Measurements from ENCODE around the gene SLC12A7.
A peak's percentile ranks its signal among the peaks of the same experiment; 100 is the strongest.

Gene SLC12A7

DNA sequence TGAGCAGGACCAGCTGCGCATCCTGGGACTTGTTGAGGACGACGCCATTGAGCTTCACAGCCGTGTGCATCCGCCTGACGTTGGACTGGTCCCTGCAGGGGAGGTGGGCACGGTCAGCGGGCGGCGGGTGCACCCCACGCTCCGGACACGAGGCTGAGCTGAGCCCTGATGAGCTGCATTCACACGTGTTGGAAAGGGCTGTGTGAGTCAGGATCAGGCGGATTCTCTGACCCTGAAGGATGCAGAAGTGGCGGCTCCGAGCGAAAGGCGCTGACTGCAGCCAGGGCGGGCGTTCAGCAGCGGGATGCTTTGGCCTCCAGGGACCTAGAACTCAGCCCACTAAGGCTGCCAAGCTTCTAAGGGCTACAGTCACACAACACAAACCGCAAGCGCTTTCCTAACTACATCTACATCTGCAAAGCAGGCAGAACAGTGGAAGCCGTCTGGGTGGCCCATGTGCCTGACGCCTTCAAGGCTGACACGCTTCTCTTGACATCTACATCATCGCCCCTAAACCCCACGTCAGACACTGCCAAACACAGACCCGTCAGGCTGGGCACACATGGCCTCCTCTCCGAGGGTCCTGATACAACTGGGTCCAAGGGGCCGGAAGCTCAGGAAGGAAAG is 58.4 kb downstream of the SLC12A7 start:
- Mint-ChIP-seq H3K4me3 (no peak overlapping the region), H3K27ac (ENCODE audit: low read depth) (no peak overlapping the region), H3K9me3 (peaks cover under 1% of the 10 kb centered on the region), H3K36me3 (ENCODE audit: insufficient read depth) (peaks cover 2% of the 10 kb centered on the region), H3K4me1 (no peaks in the 10 kb centered on the region), H3K27me3 (no peaks in the 10 kb centered on the region)
- no peak for ATAC-seq (replicated peaks; ENCODE audit: extremely low read depth, poor library complexity, severe bottlenecking)
- DNase-seq (ENCODE audit: low spot score in 2 of 2) = no peak

DNA sequence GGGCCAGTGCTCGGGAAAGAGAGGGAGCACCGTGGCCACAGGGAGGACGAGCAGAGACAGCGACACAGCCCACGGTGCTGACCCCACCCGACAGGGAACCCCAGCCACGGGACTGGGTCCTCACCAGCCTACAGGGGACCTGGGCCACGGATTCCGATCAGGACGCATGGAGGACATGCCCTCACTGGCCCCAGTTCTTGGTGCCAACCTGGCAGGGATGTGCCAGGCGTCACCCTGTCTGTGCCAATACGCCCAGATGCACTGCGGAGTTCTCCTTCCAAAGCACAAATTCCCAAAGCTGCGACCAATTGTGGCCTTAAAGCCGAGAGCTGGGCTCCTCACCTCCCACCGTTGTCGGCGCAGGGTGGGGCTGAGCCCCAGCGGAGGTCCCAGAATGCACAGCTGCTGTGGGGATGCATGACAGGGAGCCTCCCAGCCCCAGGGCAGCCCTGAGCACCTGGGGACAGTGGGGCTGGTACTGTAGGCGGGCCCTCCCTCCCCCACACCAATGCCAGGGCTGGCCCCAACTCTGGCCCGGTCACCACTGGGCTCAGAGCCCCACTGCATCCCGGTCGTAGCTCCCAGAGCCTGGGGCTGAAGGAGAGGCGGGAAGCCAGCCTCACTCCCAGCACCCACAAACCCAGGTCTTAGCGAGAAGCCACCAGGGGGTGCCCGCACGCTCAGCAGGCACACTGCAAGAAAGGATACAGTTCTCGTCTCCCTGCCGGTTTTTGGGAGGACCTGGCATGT is 59.0 kb downstream of the SLC12A7 start:
- Mint-ChIP-seq H3K27me3 (no peaks in the 10 kb centered on the region), H3K36me3 (ENCODE audit: insufficient read depth) (peaks cover 2% of the 10 kb centered on the region), H3K27ac (ENCODE audit: low read depth) (no peak overlapping the region), H3K4me3 (no peak overlapping the region), H3K9me3 (peaks cover 7% of the 10 kb centered on the region), H3K4me1 (no peaks in the 10 kb centered on the region)
- ATAC-seq (replicated peaks; ENCODE audit: extremely low read depth, poor library complexity, severe bottlenecking) (no peak), DNase-seq (ENCODE audit: low spot score in 2 of 2) (no peak)

DNA sequence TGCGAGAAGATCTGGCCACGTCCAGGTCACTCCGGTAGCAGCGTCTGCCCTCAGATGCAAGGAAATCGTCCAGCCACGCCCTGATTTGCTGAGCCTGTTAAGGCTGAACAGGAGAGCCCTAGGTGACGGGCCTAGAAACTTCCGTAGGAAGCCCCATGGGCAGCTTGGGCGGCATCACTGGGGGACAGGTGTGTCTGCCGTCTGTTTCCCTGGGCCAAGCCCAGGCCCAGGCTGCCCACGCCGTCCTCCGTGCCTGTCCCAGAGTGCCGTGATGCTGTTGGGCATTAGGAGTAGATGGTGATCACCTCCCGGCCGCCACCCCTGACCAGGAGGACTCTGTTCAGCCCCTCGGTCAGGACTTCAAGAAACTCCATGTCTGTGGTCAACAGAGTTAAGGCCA is 59.8 kb downstream of the SLC12A7 start:
- no peak overlapping the region for H3K27ac Mint-ChIP-seq (ENCODE audit: low read depth)
- peaks cover 6% of the 10 kb centered on the region for H3K4me1 Mint-ChIP-seq
- ATAC-seq (replicated peaks; ENCODE audit: extremely low read depth, poor library complexity, severe bottlenecking) (no peak), DNase-seq (ENCODE audit: low spot score in 2 of 2) (no peak)
- peaks cover 15% of the 10 kb centered on the region for H3K9me3 Mint-ChIP-seq
- H3K27me3 Mint-ChIP-seq = no peaks in the 10 kb centered on the region
- H3K4me3 Mint-ChIP-seq = no peak overlapping the region
- H3K36me3 Mint-ChIP-seq (ENCODE audit: insufficient read depth) = peaks cover 4% of the 10 kb centered on the region

DNA sequence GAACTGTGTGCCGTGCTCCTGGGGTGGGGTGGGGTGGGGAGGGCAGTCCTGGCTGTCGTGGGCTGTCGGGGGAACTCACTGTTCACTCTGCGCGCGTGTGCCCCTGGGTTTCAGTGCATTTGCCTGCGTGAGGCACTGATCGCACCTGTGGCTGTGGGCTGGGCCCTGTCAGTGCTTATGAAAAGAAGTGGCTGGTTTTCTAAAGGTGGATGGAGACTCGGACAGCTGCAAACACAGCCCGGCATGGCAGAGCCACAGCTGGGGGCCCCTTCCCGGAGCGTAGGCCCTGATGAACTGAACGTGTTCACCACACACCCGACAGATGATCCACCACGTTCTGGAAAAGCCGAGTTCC is 60.5 kb downstream of the SLC12A7 start:
- H3K9me3 Mint-ChIP-seq = peaks cover 22% of the 10 kb centered on the region
- H3K36me3 Mint-ChIP-seq (ENCODE audit: insufficient read depth) = peaks cover 5% of the 10 kb centered on the region
- H3K27me3 Mint-ChIP-seq = no peaks in the 10 kb centered on the region
- H3K4me3 Mint-ChIP-seq = no peak overlapping the region
- peaks cover 11% of the 10 kb centered on the region for H3K4me1 Mint-ChIP-seq
- DNase-seq (ENCODE audit: low spot score in 2 of 2) (no peak), ATAC-seq (replicated peaks; ENCODE audit: extremely low read depth, poor library complexity, severe bottlenecking) (no peak)
- no peak overlapping the region for H3K27ac Mint-ChIP-seq (ENCODE audit: low read depth)

DNA sequence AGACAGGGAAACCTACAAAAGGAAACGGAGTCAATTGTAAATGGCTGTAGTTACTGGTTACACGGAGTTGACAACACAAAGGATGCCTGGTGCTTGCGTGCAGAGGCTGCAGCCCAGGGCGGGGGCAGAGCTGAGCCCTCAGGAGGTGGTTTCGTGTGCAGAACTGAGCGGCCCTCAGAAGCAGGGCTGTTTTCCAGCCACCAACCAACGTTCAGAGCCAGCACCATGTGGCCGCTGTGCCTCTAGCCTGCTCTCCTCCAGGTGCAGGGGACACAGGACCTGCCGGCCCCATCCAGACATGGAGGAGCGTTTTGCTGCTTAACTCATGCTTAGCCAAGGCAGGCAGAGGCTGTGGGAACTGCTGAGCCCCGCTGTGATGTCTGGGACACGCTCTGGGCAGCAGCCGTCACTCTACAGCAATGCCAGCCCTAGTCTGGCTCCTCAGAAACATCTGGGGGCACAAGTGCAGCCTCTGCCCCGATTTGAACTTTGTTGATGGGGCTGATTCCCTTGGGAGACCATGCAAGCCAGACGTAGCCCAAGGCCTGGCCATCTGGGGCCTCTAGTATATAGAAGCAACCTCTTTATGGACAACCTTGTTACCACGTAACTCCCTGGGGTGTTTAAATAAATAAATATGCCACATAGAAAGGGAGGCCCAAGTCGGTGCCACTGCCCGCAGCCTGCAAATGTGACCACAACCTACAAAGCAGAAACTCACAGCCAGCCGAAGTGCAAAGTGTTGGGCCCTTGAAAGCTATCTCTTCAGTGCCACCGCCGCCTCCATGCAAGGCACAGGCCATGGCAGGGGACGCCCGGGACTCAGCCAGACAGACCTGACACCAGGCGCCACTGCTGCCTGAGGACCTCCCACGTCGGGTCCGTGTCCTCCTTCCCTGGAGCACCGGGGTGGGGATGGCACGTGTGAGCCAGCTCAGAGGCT is 61.2 kb downstream of the SLC12A7 start:
- no peak for DNase-seq (ENCODE audit: low spot score in 2 of 2)
- H3K36me3 Mint-ChIP-seq (ENCODE audit: insufficient read depth) = peaks cover 8% of the 10 kb centered on the region
- peaks cover 12% of the 10 kb centered on the region for H3K4me1 Mint-ChIP-seq
- no peak for ATAC-seq (replicated peaks; ENCODE audit: extremely low read depth, poor library complexity, severe bottlenecking)
- no peak overlapping the region for H3K4me3 Mint-ChIP-seq
- no peak overlapping the region for H3K27ac Mint-ChIP-seq (ENCODE audit: low read depth)
- peaks cover 29% of the 10 kb centered on the region for H3K9me3 Mint-ChIP-seq
- H3K27me3 Mint-ChIP-seq = no peaks in the 10 kb centered on the region

DNA sequence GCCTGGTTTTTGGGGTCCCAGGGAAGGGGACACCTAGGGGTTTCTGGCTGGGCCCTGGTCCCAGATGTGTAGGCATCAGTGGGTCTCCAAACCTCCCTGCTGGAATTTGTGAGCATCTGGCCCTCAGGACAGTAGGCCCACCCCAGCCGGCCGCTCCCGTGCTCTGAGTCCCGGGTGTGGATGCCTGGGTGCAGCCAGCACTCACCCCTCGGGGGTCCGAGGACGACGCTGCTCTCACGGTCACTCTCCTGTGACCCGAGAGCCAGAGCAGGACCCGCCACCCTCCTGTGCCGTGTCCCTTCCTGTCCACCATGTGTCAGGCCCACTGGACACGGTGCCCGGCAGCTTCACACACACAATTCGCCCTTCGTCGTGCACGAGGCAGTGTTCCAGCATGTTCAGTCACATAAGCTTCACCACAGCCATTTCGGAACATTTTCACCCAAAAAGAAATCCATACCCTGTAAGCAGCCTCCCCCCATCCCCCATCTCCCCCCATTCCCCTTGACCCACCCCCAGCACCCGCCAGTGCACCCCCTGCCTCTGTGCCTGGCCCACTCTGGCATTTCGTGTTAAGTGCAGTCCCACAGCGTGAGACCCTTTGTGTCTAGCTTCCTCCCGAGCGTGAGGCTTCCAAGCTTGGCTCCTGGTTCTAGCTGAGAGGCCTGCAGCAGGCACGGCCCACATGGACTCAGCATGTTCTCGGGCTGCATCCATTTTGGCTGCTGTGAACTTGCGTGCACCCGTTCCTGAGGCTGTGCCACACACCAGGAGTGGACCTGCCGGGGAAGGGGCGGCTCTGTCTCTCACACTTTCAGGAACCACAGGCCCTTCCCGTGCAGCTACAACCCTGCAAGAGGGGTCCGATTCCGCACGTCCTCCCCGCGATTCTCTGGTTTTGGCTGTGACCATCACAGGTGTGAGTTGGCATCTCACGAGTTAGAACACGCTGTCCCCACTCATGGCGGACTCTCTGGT is 62.7 kb downstream of the SLC12A7 start:
- Mint-ChIP-seq H3K4me1 (peaks cover 24% of the 10 kb centered on the region), H3K36me3 (ENCODE audit: insufficient read depth) (peaks cover 9% of the 10 kb centered on the region), H3K27me3 (no peaks in the 10 kb centered on the region), H3K27ac (ENCODE audit: low read depth) (no peak overlapping the region), H3K9me3 (peaks cover 44% of the 10 kb centered on the region), H3K4me3 (no peak overlapping the region)
- ATAC-seq (replicated peaks; ENCODE audit: extremely low read depth, poor library complexity, severe bottlenecking) (no peak), DNase-seq (ENCODE audit: low spot score in 2 of 2) (no peak)

DNA sequence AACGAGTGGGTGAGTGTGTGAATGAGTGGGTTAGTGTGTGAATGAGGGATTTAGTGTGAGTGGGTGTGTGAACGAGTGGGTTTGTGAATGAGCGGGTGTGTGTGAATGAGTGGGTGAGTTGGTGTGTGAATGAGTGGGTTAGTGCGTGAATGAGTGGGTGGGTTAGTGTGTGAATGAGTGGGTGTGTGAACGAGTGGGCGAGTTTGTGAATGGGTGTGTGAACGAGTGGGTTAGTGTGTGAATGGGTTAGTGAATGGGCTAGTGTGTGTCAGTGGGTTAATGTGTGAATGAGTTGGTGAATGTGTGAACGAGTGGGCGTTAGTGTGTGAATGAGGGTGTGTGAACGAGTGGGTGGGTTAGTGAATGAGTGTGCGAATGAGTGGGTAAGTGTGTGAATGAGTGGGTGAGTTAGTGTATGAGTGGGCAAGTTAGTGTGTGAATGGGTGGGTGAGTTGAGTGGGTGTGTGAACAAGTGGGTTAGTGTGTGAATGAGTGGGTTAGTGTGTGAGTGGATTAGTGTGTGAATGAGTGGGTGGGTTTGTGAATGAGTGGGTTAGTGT is 63.6 kb downstream of the SLC12A7 start:
- Mint-ChIP-seq H3K9me3 (peaks cover 53% of the 10 kb centered on the region), H3K36me3 (ENCODE audit: insufficient read depth) (peaks cover 13% of the 10 kb centered on the region), H3K27ac (ENCODE audit: low read depth) (no peak overlapping the region), H3K4me1 (peaks cover 29% of the 10 kb centered on the region), H3K27me3 (no peaks in the 10 kb centered on the region), H3K4me3 (no peak overlapping the region)
- ATAC-seq (replicated peaks; ENCODE audit: extremely low read depth, poor library complexity, severe bottlenecking) = no peak
- no peak for DNase-seq (ENCODE audit: low spot score in 2 of 2)

DNA sequence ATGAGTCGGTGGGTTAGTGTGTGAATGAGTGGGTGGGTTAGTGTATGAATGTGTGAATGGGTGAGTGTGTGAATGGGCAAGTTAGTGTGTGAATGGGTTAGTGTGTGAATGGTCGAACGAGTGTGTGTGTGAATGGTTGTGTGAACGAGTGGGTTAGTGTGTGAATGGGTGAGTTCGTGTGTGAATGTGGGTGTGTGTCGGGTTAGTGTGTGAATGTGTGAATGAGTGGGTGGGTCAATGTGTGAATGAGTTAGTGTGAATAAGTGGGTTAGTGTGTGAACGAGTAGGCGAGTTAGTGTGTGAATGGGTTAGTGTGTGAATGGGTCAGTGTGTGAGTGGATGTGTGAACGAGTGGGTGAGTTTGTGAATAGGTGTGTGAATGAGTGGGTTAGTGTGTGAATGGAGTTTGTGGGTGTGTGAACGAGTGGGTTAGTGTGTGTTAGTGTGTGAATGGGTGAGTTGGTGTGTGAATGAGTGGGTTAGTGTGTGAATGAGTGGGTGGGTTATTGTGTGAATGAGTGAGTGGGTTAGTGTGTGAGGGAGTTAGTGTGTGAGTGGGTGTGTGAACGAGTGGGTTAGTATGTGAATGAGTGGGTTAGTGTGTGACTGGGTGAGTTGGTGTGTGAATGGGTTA is 64.4 kb downstream of the SLC12A7 start:
- DNase-seq (ENCODE audit: low spot score in 2 of 2) (no peak), ATAC-seq (replicated peaks; ENCODE audit: extremely low read depth, poor library complexity, severe bottlenecking) (no peak)
- Mint-ChIP-seq H3K4me3 (no peak overlapping the region), H3K9me3 (peaks cover 61% of the 10 kb centered on the region), H3K4me1 (peaks cover 29% of the 10 kb centered on the region), H3K27ac (ENCODE audit: low read depth) (peak overlapping the region; percentile 0), H3K36me3 (ENCODE audit: insufficient read depth) (peaks cover 14% of the 10 kb centered on the region), H3K27me3 (no peaks in the 10 kb centered on the region)

DNA sequence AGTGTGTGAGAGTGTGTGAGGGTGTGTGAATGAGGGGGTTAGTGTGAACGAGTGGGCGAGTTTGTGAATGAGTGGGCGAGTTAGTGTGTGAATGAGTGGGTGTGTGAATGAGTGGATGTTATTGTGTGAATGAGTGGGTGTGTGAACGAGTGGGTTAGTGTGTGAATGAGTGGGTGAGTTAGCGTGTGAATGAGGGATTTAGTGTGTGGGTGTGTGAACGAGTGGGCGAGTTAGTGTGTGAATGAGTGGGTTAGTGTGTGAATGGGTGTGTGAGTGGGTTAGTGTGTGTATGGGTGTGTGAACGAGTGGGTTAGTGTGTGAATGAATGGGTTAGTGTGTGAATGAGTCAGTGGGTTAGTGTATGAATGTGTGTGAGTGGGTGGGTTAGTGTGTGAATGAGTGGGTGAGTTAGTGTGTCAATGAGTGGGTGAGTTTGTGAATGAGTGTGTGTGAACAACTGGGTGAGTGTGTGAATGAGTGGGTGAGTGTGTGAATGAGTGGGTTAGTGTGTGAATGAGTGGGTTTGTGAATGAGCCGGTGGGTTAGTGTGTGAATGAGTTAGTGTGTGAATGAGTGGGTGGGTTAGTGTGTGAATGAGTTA is 65.8 kb downstream of the SLC12A7 start:
- no peaks in the 10 kb centered on the region for H3K27me3 Mint-ChIP-seq
- H3K9me3 Mint-ChIP-seq = peaks cover 72% of the 10 kb centered on the region
- no peak overlapping the region for H3K27ac Mint-ChIP-seq (ENCODE audit: low read depth)
- ATAC-seq (replicated peaks; ENCODE audit: extremely low read depth, poor library complexity, severe bottlenecking) = no peak
- DNase-seq (ENCODE audit: low spot score in 2 of 2) = no peak
- peaks cover 29% of the 10 kb centered on the region for H3K4me1 Mint-ChIP-seq
- peaks cover 14% of the 10 kb centered on the region for H3K36me3 Mint-ChIP-seq (ENCODE audit: insufficient read depth)
- H3K4me3 Mint-ChIP-seq = no peak overlapping the region

DNA sequence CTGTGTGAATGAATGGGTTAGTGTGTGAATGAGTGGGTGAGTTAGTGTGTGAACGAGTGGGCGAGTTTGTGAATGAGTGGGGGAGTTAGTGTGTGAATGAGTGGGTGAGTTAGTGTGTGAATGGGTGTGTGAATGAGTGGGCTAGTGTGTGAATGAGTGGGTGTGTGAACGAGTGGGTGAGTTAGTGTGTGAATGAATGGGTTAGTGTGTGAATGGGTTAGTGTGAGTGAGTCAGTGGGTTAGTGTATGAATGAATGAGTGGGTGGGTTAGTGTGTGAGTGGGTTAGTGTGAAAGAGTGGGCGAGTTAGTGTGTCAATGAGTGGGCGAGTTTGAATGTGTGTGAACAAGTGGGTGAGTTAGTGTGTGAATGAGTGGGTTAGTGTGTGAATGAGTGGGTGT is 67.7 kb downstream of the SLC12A7 start:
- no peaks in the 10 kb centered on the region for H3K27me3 Mint-ChIP-seq
- H3K36me3 Mint-ChIP-seq (ENCODE audit: insufficient read depth) = peaks cover 13% of the 10 kb centered on the region
- H3K4me1 Mint-ChIP-seq = peaks cover 29% of the 10 kb centered on the region
- DNase-seq (ENCODE audit: low spot score in 2 of 2) = no peak
- no peak overlapping the region for H3K4me3 Mint-ChIP-seq
- ATAC-seq (replicated peaks; ENCODE audit: extremely low read depth, poor library complexity, severe bottlenecking) = no peak
- H3K9me3 Mint-ChIP-seq = peaks cover 72% of the 10 kb centered on the region
- H3K27ac Mint-ChIP-seq (ENCODE audit: low read depth) = peak overlapping the region; percentile 0

DNA sequence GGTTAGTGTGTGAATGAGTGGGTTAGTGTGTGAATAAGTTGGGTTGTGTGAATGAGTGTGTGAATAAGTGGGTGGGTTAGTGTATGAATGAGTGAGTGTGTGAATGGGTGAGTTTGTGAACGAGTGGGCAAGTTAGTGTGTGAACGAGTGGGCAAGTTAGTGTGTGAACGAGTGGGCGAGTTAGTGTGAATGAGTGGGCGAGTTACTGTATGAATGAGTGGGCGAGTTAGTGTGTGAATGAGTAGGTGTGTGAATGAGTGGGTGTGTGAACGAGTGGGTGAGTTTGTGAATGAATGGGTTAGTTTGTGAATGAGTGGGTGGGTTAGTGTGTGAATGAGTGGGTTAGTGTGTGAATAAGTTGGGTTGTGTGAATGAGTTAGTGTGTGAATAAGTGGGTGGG is 68.5 kb downstream of the SLC12A7 start:
- Mint-ChIP-seq H3K9me3 (peaks cover 70% of the 10 kb centered on the region), H3K36me3 (ENCODE audit: insufficient read depth) (peaks cover 13% of the 10 kb centered on the region), H3K4me3 (no peak overlapping the region), H3K27ac (ENCODE audit: low read depth) (no peak overlapping the region), H3K27me3 (no peaks in the 10 kb centered on the region), H3K4me1 (peaks cover 29% of the 10 kb centered on the region)
- DNase-seq (ENCODE audit: low spot score in 2 of 2) (no peak), ATAC-seq (replicated peaks; ENCODE audit: extremely low read depth, poor library complexity, severe bottlenecking) (no peak)
